HG03469 (cell line): ENCODE measurements around the gene R3HDM1.
A peak's percentile ranks its signal among the peaks of the same experiment; 100 is the strongest.
"Not testable (repeated sequence)": the region's sequence is repeated elsewhere in the genome, so short reads cannot be mapped to it uniquely, and the experiment has no call there.

Experiments
- ATAC-seq: cut with Tn5 transposase; IDR thresholded peaks from one replicate; pipeline ENCODE4 v1.9.1; 2021; ENCODE audit warnings: mild to moderate bottlenecking, moderate library complexity, moderate number of reproducible peaks; ENCODE audit not compliant: unreplicated experiment

Gene R3HDM1

GRCh38 chr2:135531231-135532197 lies at the start of gene R3HDM1:
Gene R3HDM1, plus strand, starts transcription at chr2:135531484. Its CDS starts 73,362 bp downstream, at chr2:135604846.
- peak; percentile 74 for ATAC-seq

GRCh38 chr2:135485441-135485840 lies 45.8 kb upstream of the R3HDM1 start:
- ATAC-seq, result no peak

GRCh38 chr2:135490376-135490775 lies 40.9 kb upstream of the R3HDM1 start:
- ATAC-seq, result no peak

GRCh38 chr2:135494503-135494902 lies 36.8 kb upstream of the R3HDM1 start:
- no peak for ATAC-seq

GRCh38 chr2:135494917-135495316 lies 36.4 kb upstream of the R3HDM1 start:
- ATAC-seq, result no peak

- not testable (repeated sequence) for ATAC-seq
Observed at GRCh38 chr2:135498588-135498987, 32.7 kb upstream of the R3HDM1 start.

GRCh38 chr2:135504811-135505210 lies 26.5 kb upstream of the R3HDM1 start:
- ATAC-seq, result no peak

- ATAC-seq, result no peak
Observed at GRCh38 chr2:135510577-135510976, 20.7 kb upstream of the R3HDM1 start.

- ATAC-seq, result no peak
Observed at GRCh38 chr2:135512099-135512498, 19.2 kb upstream of the R3HDM1 start.

- ATAC-seq, result no peak
Observed at GRCh38 chr2:135525786-135526185, 5.5 kb upstream of the R3HDM1 start.

GRCh38 chr2:135528006-135528405 lies 3.3 kb upstream of the R3HDM1 start:
- ATAC-seq, result no peak

- ATAC-seq, result peak; percentile 44
Observed at GRCh38 chr2:135530313-135531230, 712 bp upstream of the R3HDM1 start, which contains the start of gene ZRANB3. Gene ZRANB3, minus strand, starts transcription at chr2:135531218.

GRCh38 chr2:135532581-135532980 lies 1.3 kb downstream of the R3HDM1 start:
- ATAC-seq, result no peak

GRCh38 chr2:135533545-135533944 lies 2.3 kb downstream of the R3HDM1 start:
- ATAC-seq, result not testable (repeated sequence)

- no peak for ATAC-seq
Observed at GRCh38 chr2:135546436-135546835, 15.2 kb downstream of the R3HDM1 start.

- ATAC-seq, result no peak
Observed at GRCh38 chr2:135547311-135547710, 16.0 kb downstream of the R3HDM1 start.

- no peak for ATAC-seq
Observed at GRCh38 chr2:135551356-135551755, 20.1 kb downstream of the R3HDM1 start.

- ATAC-seq, result no peak
Observed at GRCh38 chr2:135552887-135553286, 21.6 kb downstream of the R3HDM1 start.

GRCh38 chr2:135555311-135555710 lies 24.0 kb downstream of the R3HDM1 start:
- ATAC-seq, result no peak

GRCh38 chr2:135557530-135557929 lies 26.2 kb downstream of the R3HDM1 start:
- no peak for ATAC-seq

- no peak for ATAC-seq
Observed at GRCh38 chr2:135561925-135562324, 30.6 kb downstream of the R3HDM1 start.
